HG02623 (cell line): Measurements from ENCODE around the gene KIF16B.
"Not testable (repeated sequence)": the region's sequence is repeated elsewhere in the genome, so short reads cannot be mapped to it uniquely, and the experiment has no call there.

ENCODE experiments used
- ATAC-seq: cut with Tn5 transposase; IDR thresholded peaks from one replicate; pipeline ENCODE4 v1.9.1; 2021; ENCODE audit warnings: moderate library complexity; ENCODE audit not compliant: unreplicated experiment

The KIF16B gene

GRCh38 chr20:16439540-16439939 lies 133.7 kb downstream of the KIF16B start:
- not testable (repeated sequence) for ATAC-seq

GRCh38 chr20:16438100-16438499 lies 135.1 kb downstream of the KIF16B start:
- no peak for ATAC-seq

GRCh38 chr20:16437387-16437996 lies 135.8 kb downstream of the KIF16B start:
- no peak for ATAC-seq

- no peak for ATAC-seq
Measured at GRCh38 chr20:16434062-16434664, 139.1 kb downstream of the KIF16B start.

GRCh38 chr20:16433293-16433580 lies 140.0 kb downstream of the KIF16B start:
- no peak for ATAC-seq

- no peak for ATAC-seq
Measured at GRCh38 chr20:16432466-16433292, 140.6 kb downstream of the KIF16B start.

- no peak for ATAC-seq
Measured at GRCh38 chr20:16428112-16428511, 145.1 kb downstream of the KIF16B start.

- ATAC-seq = no peak
Measured at GRCh38 chr20:16427571-16427970, 145.7 kb downstream of the KIF16B start.

- no peak for ATAC-seq
Measured at GRCh38 chr20:16424780-16425179, 148.5 kb downstream of the KIF16B start.

- no peak for ATAC-seq
Measured at GRCh38 chr20:16423311-16424212, 149.7 kb downstream of the KIF16B start.

GRCh38 chr20:16419138-16419715 lies 154.0 kb downstream of the KIF16B start:
- ATAC-seq = no peak

GRCh38 chr20:16418616-16419015 lies 154.6 kb downstream of the KIF16B start:
- ATAC-seq = no peak

- no peak for ATAC-seq
Measured at GRCh38 chr20:16417001-16417400, 156.2 kb downstream of the KIF16B start.

GRCh38 chr20:16415071-16416053 lies 157.9 kb downstream of the KIF16B start:
- no peak for ATAC-seq

- ATAC-seq = no peak
Measured at GRCh38 chr20:16412906-16413305, 160.3 kb downstream of the KIF16B start.

GRCh38 chr20:16411361-16411760 lies 161.9 kb downstream of the KIF16B start:
- ATAC-seq = no peak

GRCh38 chr20:16410626-16411025 lies 162.6 kb downstream of the KIF16B start:
- no peak for ATAC-seq

- no peak for ATAC-seq
Measured at GRCh38 chr20:16408981-16409380, 164.3 kb downstream of the KIF16B start.

- no peak for ATAC-seq
Measured at GRCh38 chr20:16407251-16408067, 165.8 kb downstream of the KIF16B start.
